DND-41 (cell line): Measurements from ENCODE around the gene MYLK2.

Experiments used
- ATAC-seq: fragments of 200-7000 bp; cut with Tn5 transposase; 3 replicates; pipeline ENCODE4 v1.9.1; 2021; ENCODE audit warnings: low read depth; ENCODE audit not compliant: insufficient read depth
- DNase-seq: peaks from one replicate; pipeline ENCODE4 v3.0.0-alpha.2; 2020
- H2AFZ ChIP-seq: 2 replicates; pipeline ENCODE4 v1.6.0; 2012; ENCODE audit warnings: low read depth, low read length
- H3K27ac ChIP-seq: 2 replicates; pipeline ENCODE4 v1.5.1; 2012; ENCODE audit warnings: low read length, inconsistent platforms
- H3K27me3 ChIP-seq: fragments of 200-600 bp; sonication (generic); 2 replicates; pipeline ENCODE4 v1.6.0; 2012; ENCODE audit warnings: low read length, mild to moderate bottlenecking, inconsistent platforms; ENCODE audit not compliant: insufficient read depth, poor library complexity
- H3K36me3 ChIP-seq: 2 replicates; pipeline ENCODE4 v1.5.1; 2012; ENCODE audit warnings: low read length, inconsistent platforms; ENCODE audit not compliant: insufficient read depth
- H3K4me1 ChIP-seq: 2 replicates; pipeline ENCODE4 v1.5.1; 2012; ENCODE audit warnings: mild to moderate bottlenecking, low read length; ENCODE audit not compliant: insufficient read depth
- H3K4me2 ChIP-seq: 2 replicates; pipeline ENCODE4 v1.6.0; 2012; ENCODE audit warnings: mild to moderate bottlenecking, moderate library complexity, low read length, inconsistent platforms; ENCODE audit not compliant: insufficient read depth
- H3K4me3 ChIP-seq, 2 experiments: fragments of 200-600 bp in 1 of 2; shearing (Covaris generic) in 1 of 2; 2 replicates each; pipeline ENCODE4 v1.5.1; 2012 to 2016; ENCODE audit warnings: inconsistent platforms in 2 of 2, low read length in 2 of 2, mild to moderate bottlenecking in 2 of 2, low read depth in 1 of 2, moderate library complexity in 1 of 2
- H3K79me2 ChIP-seq: 2 replicates; pipeline ENCODE4 v1.6.0; 2012; ENCODE audit warnings: low read length, inconsistent platforms; ENCODE audit not compliant: insufficient read depth
- H3K9ac ChIP-seq: 2 replicates; pipeline ENCODE4 v1.6.0; 2012; ENCODE audit warnings: low read depth, mild to moderate bottlenecking, inconsistent platforms, low read length, moderate library complexity
- H3K9me3 ChIP-seq: 2 replicates; pipeline ENCODE4 v1.5.1; 2012; ENCODE audit warnings: low read length, moderate library complexity, mild to moderate bottlenecking, inconsistent platforms; ENCODE audit not compliant: insufficient read depth, severe bottlenecking
- H4K20me1 ChIP-seq: 2 replicates; pipeline ENCODE4 v1.6.0; 2012; ENCODE audit warnings: low read length; ENCODE audit not compliant: insufficient read depth
- EZH2 ChIP-seq: IDR thresholded peaks from 3 replicates; pipeline ENCODE4 v1.6.1; 2012; ENCODE audit warnings: borderline replicate concordance, low read depth, mild to moderate bottlenecking, moderate library complexity, low read length, inconsistent platforms; ENCODE audit not compliant: severe bottlenecking
- TF ChIP-seq, protein P1 (sequence below): IDR thresholded peaks from 2 replicates; pipeline ENCODE4 v1.5.1; 2012; ENCODE audit warnings: borderline replicate concordance, low read length, moderate library complexity, mild to moderate bottlenecking; ENCODE audit not compliant: poor library complexity, severe bottlenecking; ENCODE audit errors: extremely low read depth

MYLK2 gene

DNA sequence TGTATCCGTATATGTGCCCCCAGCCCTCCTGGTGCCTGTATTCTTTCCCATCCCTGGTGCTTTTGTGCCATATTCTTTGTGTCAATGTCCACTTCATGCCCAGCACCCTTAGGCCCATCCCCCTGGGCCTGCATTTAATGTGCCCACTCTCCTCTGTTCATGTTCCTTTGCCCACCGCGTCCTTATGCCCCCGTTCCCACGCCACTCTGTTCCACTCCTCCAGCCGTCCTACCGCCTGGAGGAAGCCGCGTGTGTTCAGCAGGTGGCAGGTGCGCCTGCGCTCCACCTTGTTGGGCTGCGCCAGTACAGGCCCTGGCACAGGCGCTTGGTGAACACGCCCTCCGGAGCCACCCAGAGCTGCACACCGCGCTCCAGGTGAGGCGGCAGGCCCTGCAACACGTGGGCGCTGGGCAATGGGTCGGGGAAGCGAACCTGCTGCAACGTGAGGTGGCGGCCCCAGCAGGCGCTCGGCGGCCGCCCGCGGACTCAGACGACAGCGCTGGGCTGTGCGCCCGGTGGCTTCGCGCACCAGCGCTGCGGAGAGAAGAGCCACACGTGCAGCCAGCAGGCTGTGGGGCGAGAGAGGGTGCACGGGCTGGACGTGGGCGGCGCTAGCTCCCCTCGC lies 30.3 kb downstream of the MYLK2 start:
- H3K9ac ChIP-seq: no peak overlapping the region
- H2AFZ ChIP-seq: no peak overlapping the region
- DNase-seq (no peak), ATAC-seq (no peak)
- peaks cover 7% of the 10 kb centered on the region for H3K4me1 ChIP-seq
- H3K27ac ChIP-seq: no peak overlapping the region
- no peaks in the 10 kb centered on the region for H3K79me2 ChIP-seq
- H3K36me3 ChIP-seq: no peaks in the 10 kb centered on the region
- H3K27me3 ChIP-seq: peaks cover 6% of the 10 kb centered on the region
- no peak overlapping the region for H3K4me2 ChIP-seq
- TF ChIP-seq, protein P1, sequence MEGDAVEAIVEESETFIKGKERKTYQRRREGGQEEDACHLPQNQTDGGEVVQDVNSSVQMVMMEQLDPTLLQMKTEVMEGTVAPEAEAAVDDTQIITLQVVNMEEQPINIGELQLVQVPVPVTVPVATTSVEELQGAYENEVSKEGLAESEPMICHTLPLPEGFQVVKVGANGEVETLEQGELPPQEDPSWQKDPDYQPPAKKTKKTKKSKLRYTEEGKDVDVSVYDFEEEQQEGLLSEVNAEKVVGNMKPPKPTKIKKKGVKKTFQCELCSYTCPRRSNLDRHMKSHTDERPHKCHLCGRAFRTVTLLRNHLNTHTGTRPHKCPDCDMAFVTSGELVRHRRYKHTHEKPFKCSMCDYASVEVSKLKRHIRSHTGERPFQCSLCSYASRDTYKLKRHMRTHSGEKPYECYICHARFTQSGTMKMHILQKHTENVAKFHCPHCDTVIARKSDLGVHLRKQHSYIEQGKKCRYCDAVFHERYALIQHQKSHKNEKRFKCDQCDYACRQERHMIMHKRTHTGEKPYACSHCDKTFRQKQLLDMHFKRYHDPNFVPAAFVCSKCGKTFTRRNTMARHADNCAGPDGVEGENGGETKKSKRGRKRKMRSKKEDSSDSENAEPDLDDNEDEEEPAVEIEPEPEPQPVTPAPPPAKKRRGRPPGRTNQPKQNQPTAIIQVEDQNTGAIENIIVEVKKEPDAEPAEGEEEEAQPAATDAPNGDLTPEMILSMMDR: no peak
- TF ChIP-seq EZH2: no peak
- no peaks in the 10 kb centered on the region for H3K9me3 ChIP-seq
- peaks cover 9% of the 10 kb centered on the region for H4K20me1 ChIP-seq
- no peak overlapping the region for H3K4me3 ChIP-seq

GRCh38 chr20:31851240-31851955 lies 32.2 kb downstream of the MYLK2 start:
- peaks cover 12% of the 10 kb centered on the region for H3K27me3 ChIP-seq
- no peak overlapping the region for H3K4me3 ChIP-seq
- TF ChIP-seq, protein P1: no peak
- TF ChIP-seq EZH2: no peak
- H3K4me1 ChIP-seq: peaks cover 7% of the 10 kb centered on the region
- H3K27ac ChIP-seq: no peak overlapping the region
- no peak overlapping the region for H2AFZ ChIP-seq
- H4K20me1 ChIP-seq: peaks cover 6% of the 10 kb centered on the region; the same call in 1 of the 2 replicates
- no peak overlapping the region for H3K9ac ChIP-seq
- DNase-seq (no peak), ATAC-seq (no peak)
- no peaks in the 10 kb centered on the region for H3K9me3 ChIP-seq
- H3K36me3 ChIP-seq: no peaks in the 10 kb centered on the region
- H3K79me2 ChIP-seq: no peaks in the 10 kb centered on the region
- H3K4me2 ChIP-seq: no peak overlapping the region

- DNase-seq: no peak
- no peak for ATAC-seq
- Histone ChIP-seq H3K4me3 (no peak overlapping the region), H3K79me2 (no peaks in the 10 kb centered on the region), H2AFZ (no peak overlapping the region), H3K27ac (no peak overlapping the region), H3K9me3 (no peaks in the 10 kb centered on the region), H3K36me3 (no peaks in the 10 kb centered on the region), H3K4me2 (no peak overlapping the region), H3K9ac (no peak overlapping the region), H3K27me3 (peaks cover 25% of the 10 kb centered on the region), H3K4me1 (peaks cover 7% of the 10 kb centered on the region), H4K20me1 (0 out of 2 replicates have a peak, but pooled peaks cover 3% of the 10 kb centered on the region)
- TF ChIP-seq, protein P1: no peak
- no peak for TF ChIP-seq EZH2
Measured at GRCh38 chr20:31853481-31853880, 34.3 kb downstream of the MYLK2 start.

- Histone ChIP-seq H3K4me1 (peaks cover 23% of the 10 kb centered on the region), H3K79me2 (no peaks in the 10 kb centered on the region), H4K20me1 (no peaks in the 10 kb centered on the region), H3K4me2 (no peak overlapping the region), H3K36me3 (no peaks in the 10 kb centered on the region), H3K9me3 (no peaks in the 10 kb centered on the region), H2AFZ (no peak overlapping the region), H3K27ac (no peak overlapping the region), H3K27me3 (peaks cover 50% of the 10 kb centered on the region), H3K4me3 (no peak overlapping the region), H3K9ac (no peak overlapping the region)
- no peak for DNase-seq
- no peak for ATAC-seq
- TF ChIP-seq, protein P1: no peak
- TF ChIP-seq EZH2: no peak
Measured at GRCh38 chr20:31856516-31856915, 37.4 kb downstream of the MYLK2 start.
